Keratinocyte (primary cell): ENCODE data around the gene NSUN3. TPM values are rescaled to one million over a fixed set of nuclear protein-coding genes. Genes with fewer than 3 reads are reported as not detected.

Source experiments
- DNase-seq: peaks from one replicate; pipeline ENCODE4 v3.0.0-alpha.2; 2011; ENCODE audit warnings: low read depth, missing footprints, low spot score
- FAIRE-seq: peaks from 2 replicates; lab custom pipeline; 2011; peaks lifted over from hg19 to GRCh38; lab: Jason Lieb, UNC
- H2AFZ ChIP-seq: 2 replicates; pipeline ENCODE4 v1.6.0; 2012; ENCODE audit warnings: low read length, control low read depth, inconsistent platforms; ENCODE audit not compliant: control insufficient read depth
- H3K27ac ChIP-seq: 2 replicates; pipeline ENCODE4 v1.5.1; 2011; ENCODE audit warnings: low read length; ENCODE audit not compliant: control insufficient read depth, insufficient read depth
- H3K27me3 ChIP-seq: 3 replicates; pipeline ENCODE4 v1.6.0; 2011; ENCODE audit warnings: low read length; ENCODE audit not compliant: control insufficient read depth, insufficient read depth; ENCODE audit errors: extremely low read depth
- H3K36me3 ChIP-seq, 2 experiments: 2 replicates in 1 of 2; 3 replicates in 1 of 2; pipeline ENCODE4 v1.5.1; 2011; ENCODE audit warnings: low read length in 2 of 2, mild to moderate bottlenecking in 1 of 2; ENCODE audit not compliant: control insufficient read depth in 2 of 2, insufficient read depth in 2 of 2; ENCODE audit errors: extremely low read depth in 1 of 2
- H3K4me1 ChIP-seq: 3 replicates; pipeline ENCODE4 v1.5.1; 2011; ENCODE audit warnings: low read length; ENCODE audit not compliant: control insufficient read depth, insufficient read depth; ENCODE audit errors: extremely low read depth
- H3K4me2 ChIP-seq: 3 replicates; pipeline ENCODE4 v1.6.0; 2011; ENCODE audit warnings: low read depth, low read length; ENCODE audit not compliant: control insufficient read depth, insufficient read depth; ENCODE audit errors: extremely low read depth
- H3K4me3 ChIP-seq, 3 experiments: fragments of 200-600 bp in 1 of 3; sonication (generic) in 1 of 3; 2 replicates in 2 of 3; 3 replicates in 1 of 3; pipeline ENCODE4 v1.5.1; 2011 to 2016; ENCODE audit warnings: low read length in 3 of 3, mild to moderate bottlenecking in 3 of 3, control low read depth in 2 of 3, inconsistent platforms in 1 of 3, low read depth in 1 of 3, mixed read lengths in 1 of 3, mixed run types in 1 of 3, moderate library complexity in 1 of 3; ENCODE audit not compliant: control insufficient read depth in 2 of 3, insufficient read depth in 2 of 3; ENCODE audit errors: extremely low read depth in 1 of 3
- H3K79me2 ChIP-seq: 2 replicates; pipeline ENCODE4 v1.6.0; 2012; ENCODE audit warnings: low read length; ENCODE audit not compliant: control insufficient read depth, insufficient read depth
- H3K9ac ChIP-seq: 3 replicates; pipeline ENCODE4 v1.6.0; 2011; ENCODE audit warnings: low read length; ENCODE audit not compliant: control insufficient read depth, insufficient read depth; ENCODE audit errors: extremely low read depth
- H3K9me1 ChIP-seq: 3 replicates; pipeline ENCODE4 v1.6.0; 2011; ENCODE audit warnings: low read length; ENCODE audit not compliant: control insufficient read depth, insufficient read depth; ENCODE audit errors: extremely low read depth
- H3K9me3 ChIP-seq: 2 replicates; pipeline ENCODE4 v1.5.1; 2012; ENCODE audit warnings: low read depth, low read length; ENCODE audit not compliant: control insufficient read depth
- H4K20me1 ChIP-seq: 3 replicates; pipeline ENCODE4 v1.6.0; 2011; ENCODE audit warnings: low read length; ENCODE audit not compliant: control insufficient read depth, insufficient read depth; ENCODE audit errors: extremely low read depth
- CTCF ChIP-seq, 3 experiments: IDR thresholded peaks in 1 of 3; conservative IDR thresholded peaks in 1 of 3; optimal IDR thresholded peaks in 1 of 3; 2 replicates in 2 of 3; 3 replicates in 1 of 3; pipeline versions ENCODE3 to v1.5.1; 2011; ENCODE audit warnings: low read length in 3 of 3, mild to moderate bottlenecking in 3 of 3, moderate library complexity in 2 of 3, control low read depth in 1 of 3, inconsistent platforms in 1 of 3; ENCODE audit not compliant: insufficient read depth in 2 of 3; ENCODE audit errors: extremely low read depth in 1 of 3
- EZH2 ChIP-seq: IDR thresholded peaks from one replicate; pipeline ENCODE4 v1.6.1; 2012; ENCODE audit warnings: inconsistent platforms, mild to moderate bottlenecking, low read length, moderate library complexity
- dilution Hi-C: fragments of 300-500 bp; cut with MboI; formaldehyde crosslinking; loops from one replicate; pipeline ENCODE4 v1.7.0; 2020; ENCODE audit warnings: low sequenced_read_pairs; ENCODE audit not compliant: extremely low pct_ligation_motif_present
- polyA plus RNA-seq, 5 experiments: library from polyadenylated mRNA; depleted of rRNA in 3 of 5; stranded (reverse) in 3 of 5; stranded (forward) in 1 of 5; unstranded in 1 of 5; fragments of >200 nt; gene quantifications; 1 replicate in 1 of 5; 2 replicates in 3 of 5; 3 replicates in 1 of 5; pipeline versions ENCODE4 v1.2.1 to v1.2.3, GENCODE V29; 2011 to 2012; ENCODE audit warnings: missing spikeins in 2 of 5, low read depth in 1 of 5, low replicate concordance in 1 of 5

Gene NSUN3
- polyA plus RNA-seq, 1 donor (not counting 4 experiments of a cell fraction or from before 2014, with no cell fraction given), result 6.4 TPM

DNA sequence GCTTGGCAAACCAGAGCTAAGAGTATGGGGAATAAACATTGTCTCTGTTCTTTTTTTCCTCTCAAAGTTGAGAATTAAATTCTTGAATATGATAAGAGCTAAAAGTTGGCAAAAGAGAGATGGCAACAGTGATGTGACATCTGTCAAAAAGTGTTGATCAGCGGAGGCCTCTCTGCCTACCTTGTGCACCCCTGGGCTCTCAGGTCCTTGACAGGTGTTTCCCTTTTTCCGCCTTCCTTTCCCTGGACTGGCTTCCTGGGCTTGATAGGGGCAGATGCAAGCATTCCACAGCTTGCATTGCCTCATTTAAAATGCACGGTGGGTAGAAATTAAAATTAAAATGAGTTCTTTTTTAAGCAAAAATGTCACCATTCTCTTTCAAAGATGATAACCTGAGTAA, 84.2 kb downstream of the NSUN3 start:
- Histone ChIP-seq H3K79me2 (no peaks in the 10 kb centered on the region), H3K9ac (no peak overlapping the region), H3K9me1 (no peaks in the 10 kb centered on the region), H3K9me3 (no peaks in the 10 kb centered on the region), H3K27ac (no peak overlapping the region), H3K4me2 (no peak overlapping the region), H2AFZ (no peak overlapping the region), H3K36me3 (no peaks in the 10 kb centered on the region), H3K4me3 (no peak overlapping the region), H4K20me1 (no peaks in the 10 kb centered on the region), H3K4me1 (no peaks in the 10 kb centered on the region), H3K27me3 (no peaks in the 10 kb centered on the region)
- TF ChIP-seq EZH2, result no peak
- TF ChIP-seq CTCF (optimal IDR thresholded peaks at IDR 0.05 in 1 of 3, IDR thresholded peaks at IDR 0.05 in 1 of 3, conservative IDR thresholded peaks at IDR 0.05 in 1 of 3; ENCODE audit: extremely low read depth in 1 of 3, insufficient read depth in 2 of 3, low read length in 3 of 3), result no peak
- dilution Hi-C loops, result no loop called here
- DNase-seq (no peak), FAIRE-seq (no peak)

GRCh38 chr3:94150113-94150512, 87.3 kb downstream of the NSUN3 start:
- H3K9me3 ChIP-seq, result no peaks in the 10 kb centered on the region
- H3K79me2 ChIP-seq, result no peaks in the 10 kb centered on the region
- no peak overlapping the region for H3K27ac ChIP-seq
- no peak for TF ChIP-seq CTCF (optimal IDR thresholded peaks at IDR 0.05 in 1 of 3, IDR thresholded peaks at IDR 0.05 in 1 of 3, conservative IDR thresholded peaks at IDR 0.05 in 1 of 3; ENCODE audit: extremely low read depth in 1 of 3, insufficient read depth in 2 of 3, low read length in 3 of 3)
- TF ChIP-seq EZH2, result no peak
- H3K36me3 ChIP-seq, result no peaks in the 10 kb centered on the region
- H3K4me1 ChIP-seq, result no peaks in the 10 kb centered on the region
- no peak overlapping the region for H3K9ac ChIP-seq
- H3K4me2 ChIP-seq, result no peak overlapping the region
- no peaks in the 10 kb centered on the region for H3K27me3 ChIP-seq
- H2AFZ ChIP-seq, result no peak overlapping the region
- dilution Hi-C loops, result no loop called here
- H4K20me1 ChIP-seq, result no peaks in the 10 kb centered on the region
- no peaks in the 10 kb centered on the region for H3K9me1 ChIP-seq
- FAIRE-seq (no peak), DNase-seq (no peak)
- no peak overlapping the region for H3K4me3 ChIP-seq
